HUES64 (cell line): ENCODE data around the gene WDHD1.
"Not testable (repeated sequence)": the region's sequence is repeated elsewhere in the genome, so short reads cannot be mapped to it uniquely, and the experiment has no call there.

Experiments
- H3K27ac ChIP-seq: 2 replicates; pipeline ENCODE4 v1.7.0; 2013; ENCODE audit warnings: low read depth, low read length, inconsistent platforms
- H3K27me3 ChIP-seq: 2 replicates; pipeline ENCODE4 v1.6.1; 2013; ENCODE audit warnings: mild to moderate bottlenecking, low read length; ENCODE audit not compliant: insufficient read depth
- H3K36me3 ChIP-seq: 2 replicates; pipeline ENCODE4 v1.6.1; 2013; ENCODE audit warnings: mild to moderate bottlenecking, low read length; ENCODE audit not compliant: insufficient read depth
- H3K4me1 ChIP-seq: 2 replicates; pipeline ENCODE4 v1.6.1; 2013; ENCODE audit warnings: mild to moderate bottlenecking, low read length, moderate library complexity; ENCODE audit not compliant: insufficient read depth
- H3K4me3 ChIP-seq: 2 replicates; pipeline ENCODE4 v1.5.1; 2013; ENCODE audit warnings: mild to moderate bottlenecking, low read length, moderate library complexity
- H3K9ac ChIP-seq: 2 replicates; pipeline ENCODE4 v1.6.1; 2013; ENCODE audit warnings: mild to moderate bottlenecking, low read depth, low read length
- H3K9me3 ChIP-seq: 2 replicates; pipeline ENCODE4 v1.6.1; 2013; ENCODE audit warnings: low read depth, low read length; ENCODE audit not compliant: insufficient read depth
- WGBS: fragments of 150-250, 120-280 bp; methylation state at CpG from one replicate; pipeline ENCODE4 v1.1.7; 2013; ENCODE audit warnings: missing lambda C conversion rate; 5-methylcytosine and 5-hydroxymethylcytosine counted together

WDHD1 gene

GRCh38 chr14:54902521-54903420, 124.1 kb downstream of the WDHD1 start, which contains the start of gene GCH1:
Gene GCH1 (minus strand): TSS chr14:54902826. CDS start chr14:54902663, 163 bp downstream.
- Histone ChIP-seq H3K4me3 (peak within 1 kb of the TSS; percentile 85), H3K27ac (peak within 1 kb of the TSS; percentile 30; the same call in 1 of the 2 replicates), H3K27me3 (peaks cover 39% of the 10 kb centered on the region), H3K9me3 (no peaks in the 10 kb centered on the region), H3K36me3 (no peaks in the 10 kb centered on the region), H3K9ac (peak within 1 kb of the TSS; percentile 56), H3K4me1 (peaks cover 4% of the 10 kb centered on the region)
- under 1% methylated on average over 83 of the region's 83 CpGs for WGBS

- H3K9me3 ChIP-seq = no peaks in the 10 kb centered on the region
- no peaks in the 10 kb centered on the region for H3K36me3 ChIP-seq
- H3K27me3 ChIP-seq = peaks cover 39% of the 10 kb centered on the region
- WGBS = under 1% methylated on average over 37 of the region's 37 CpGs
- H3K4me1 ChIP-seq = peaks cover 4% of the 10 kb centered on the region
- peak overlapping the region; percentile 56 for H3K9ac ChIP-seq
- H3K27ac ChIP-seq = peak overlapping the region; percentile 30; the same call in 1 of the 2 replicates
- peak overlapping the region; percentile 85 for H3K4me3 ChIP-seq
These were observed 124.8 kb downstream of the WDHD1 start for GRCh38 chr14:54902143-54902520.

GRCh38 chr14:54901380-54902142, 125.3 kb downstream of the WDHD1 start:
- Histone ChIP-seq H3K4me3 (peak overlapping the region; percentile 85), H3K27me3 (peaks cover 39% of the 10 kb centered on the region), H3K9me3 (no peaks in the 10 kb centered on the region), H3K9ac (peak overlapping the region; percentile 56; the same call in 1 of the 2 replicates), H3K27ac (no peak overlapping the region), H3K4me1 (peaks cover 4% of the 10 kb centered on the region), H3K36me3 (no peaks in the 10 kb centered on the region)
- 4% methylated on average over 37 of the region's 42 CpGs for WGBS

GRCh38 chr14:54899573-54899972, 127.3 kb downstream of the WDHD1 start:
- H3K9me3 ChIP-seq = no peaks in the 10 kb centered on the region
- peaks cover 36% of the 10 kb centered on the region for H3K27me3 ChIP-seq
- no peak overlapping the region for H3K27ac ChIP-seq
- 100% methylated on average over 4 of the region's 5 CpGs for WGBS
- no peak overlapping the region for H3K4me3 ChIP-seq
- peaks cover 4% of the 10 kb centered on the region for H3K4me1 ChIP-seq
- H3K9ac ChIP-seq = no peak overlapping the region
- no peaks in the 10 kb centered on the region for H3K36me3 ChIP-seq

GRCh38 chr14:54897809-54898555, 128.9 kb downstream of the WDHD1 start:
- H3K9ac ChIP-seq, H3K4me3 ChIP-seq, H3K27ac ChIP-seq, H3K4me1 ChIP-seq, H3K36me3 ChIP-seq, H3K9me3 ChIP-seq: not testable (repeated sequence)
- peaks cover 24% of the 10 kb centered on the region for H3K27me3 ChIP-seq
- 86% methylated on average over 4 of the region's 5 CpGs for WGBS

- Histone ChIP-seq H3K36me3 (no peaks in the 10 kb centered on the region), H3K9me3 (no peaks in the 10 kb centered on the region), H3K4me1 (peaks cover 6% of the 10 kb centered on the region; the same call in 1 of the 2 replicates), H3K27me3 (peaks cover 5% of the 10 kb centered on the region), H3K27ac (no peak overlapping the region), H3K4me3 (no peak overlapping the region), H3K9ac (no peak overlapping the region)
- 90% methylated on average over 4 of the region's 4 CpGs for WGBS
These were observed 131.2 kb downstream of the WDHD1 start for GRCh38 chr14:54895683-54896082.

DNA sequence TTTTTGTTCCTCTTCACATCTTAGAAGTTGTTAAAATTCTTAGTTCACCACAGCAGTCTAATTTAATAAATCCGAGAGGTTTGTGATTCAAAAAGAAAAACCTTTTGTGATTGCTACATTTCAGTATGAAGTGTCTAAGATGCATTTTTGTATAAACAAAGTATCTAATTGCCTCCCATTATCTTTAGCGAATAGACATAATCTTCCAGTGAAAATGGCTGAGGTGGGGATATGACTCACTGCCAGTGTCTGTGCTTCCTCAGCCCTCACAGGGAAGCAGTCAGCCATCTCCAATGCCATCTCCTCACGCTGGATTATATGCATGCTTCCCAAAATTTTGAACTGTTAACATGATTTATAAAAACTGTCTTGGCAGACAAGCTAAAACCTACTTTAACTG, 131.9 kb downstream of the WDHD1 start:
- peaks cover 6% of the 10 kb centered on the region; the same call in 1 of the 2 replicates for H3K4me1 ChIP-seq
- H3K27me3 ChIP-seq = no peaks in the 10 kb centered on the region
- WGBS = 74% methylated on average over 2 of the region's 3 CpGs
- no peak overlapping the region for H3K9ac ChIP-seq
- no peaks in the 10 kb centered on the region for H3K9me3 ChIP-seq
- no peaks in the 10 kb centered on the region for H3K36me3 ChIP-seq
- no peak overlapping the region for H3K27ac ChIP-seq
- H3K4me3 ChIP-seq = no peak overlapping the region

DNA sequence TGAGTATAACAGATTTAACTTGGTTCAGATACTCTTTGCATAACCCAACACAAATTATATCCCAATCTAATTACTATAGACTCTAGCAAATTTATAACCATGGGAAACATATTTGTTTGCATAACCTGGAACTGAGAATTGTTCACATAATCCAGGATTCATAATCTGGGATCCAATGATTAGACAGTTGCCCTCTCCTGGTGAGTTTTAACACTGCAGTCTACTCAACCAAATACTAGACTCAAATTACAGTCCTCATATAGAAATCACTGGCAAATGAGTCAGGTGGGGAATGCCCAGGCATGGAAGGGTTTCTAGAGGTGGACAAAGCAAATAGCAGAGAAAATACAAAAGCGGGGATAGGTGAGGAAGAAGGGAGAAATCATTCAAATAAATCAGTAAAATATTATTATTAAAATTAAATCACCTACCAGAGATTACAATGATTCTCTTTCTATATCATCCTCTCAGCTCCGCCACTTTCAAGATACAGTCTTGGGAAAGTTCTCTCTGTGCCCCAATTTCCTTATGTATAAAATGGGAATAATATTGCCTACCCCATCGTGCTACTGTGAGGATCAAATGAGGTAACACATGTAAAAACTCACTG, 133.6 kb downstream of the WDHD1 start:
- no peaks in the 10 kb centered on the region for H3K27me3 ChIP-seq
- WGBS = 90% methylated on average over 2 of the region's 3 CpGs

GRCh38 chr14:54891471-54892245, 135.2 kb downstream of the WDHD1 start:
- Histone ChIP-seq H3K27ac (no peak overlapping the region), H3K9me3 (no peaks in the 10 kb centered on the region), H3K27me3 (no peaks in the 10 kb centered on the region), H3K9ac (no peak overlapping the region), H3K4me3 (no peak overlapping the region), H3K4me1 (peaks cover 13% of the 10 kb centered on the region), H3K36me3 (no peaks in the 10 kb centered on the region)
- 87% methylated on average over 9 of the region's 10 CpGs for WGBS

More for the DNA sequence above, 133.6 kb downstream of the WDHD1 start:
- no peak overlapping the region for H3K4me3 ChIP-seq
- no peaks in the 10 kb centered on the region for H3K9me3 ChIP-seq
- H3K27ac ChIP-seq = no peak overlapping the region
- no peaks in the 10 kb centered on the region for H3K36me3 ChIP-seq
- peaks cover 7% of the 10 kb centered on the region for H3K4me1 ChIP-seq
- H3K9ac ChIP-seq = no peak overlapping the region

DNA sequence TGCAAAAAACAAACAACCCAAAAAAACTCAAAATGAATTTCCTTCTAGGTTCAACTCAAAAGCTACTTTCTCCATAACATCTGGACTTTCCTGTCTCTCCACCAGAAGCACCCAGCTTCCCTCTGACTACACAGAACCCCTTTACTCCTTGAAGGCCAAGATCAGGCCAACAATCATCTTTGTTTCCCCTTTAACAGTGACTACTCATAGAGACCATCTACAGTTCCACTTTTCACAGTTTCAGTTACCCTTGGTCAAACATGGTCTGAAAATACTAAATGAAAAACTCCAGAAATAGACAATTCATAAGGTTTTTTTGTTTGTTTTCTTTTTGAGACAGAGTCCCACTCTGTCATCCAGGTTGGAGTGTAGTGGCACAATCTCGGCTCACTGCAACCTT, 136.1 kb downstream of the WDHD1 start:
- 96% methylated on average over 1 of the region's 1 CpG for WGBS
- Histone ChIP-seq H3K27ac (no peak overlapping the region), H3K4me1 (peaks cover 13% of the 10 kb centered on the region), H3K27me3 (no peaks in the 10 kb centered on the region), H3K4me3 (no peak overlapping the region), H3K36me3 (no peaks in the 10 kb centered on the region), H3K9me3 (no peaks in the 10 kb centered on the region), H3K9ac (no peak overlapping the region)
